Smooth muscle cell (in vitro differentiated cells): ENCODE data around the gene KPNA6. TPM values are rescaled to one million over a fixed set of nuclear protein-coding genes. Genes with fewer than 3 reads are reported as not detected.
A peak's percentile ranks its signal among the peaks of the same experiment; 100 is the strongest.
"Not testable (repeated sequence)": the region's sequence is repeated elsewhere in the genome, so short reads cannot be mapped to it uniquely, and the experiment has no call there.

Experiments used
- DNase-seq: peaks from one replicate; lab custom pipeline; 2025; ENCODE audit not compliant: unreplicated experiment; lab: John Stamatoyannopoulos, UW
- H2AFZ ChIP-seq: fragments of 200-600 bp; sonication (generic); 2 replicates; pipeline ENCODE4 v1.6.0; 2016; ENCODE audit warnings: antibody characterized with exemption, low read depth, mild to moderate bottlenecking
- H3F3A ChIP-seq: fragments of 200-600 bp; sonication (generic); 2 replicates; pipeline ENCODE4 v1.6.0; 2017; ENCODE audit warnings: antibody characterized with exemption, low read depth
- H3K27ac ChIP-seq: fragments of 200-600 bp; sonication (generic); 2 replicates; pipeline ENCODE4 v1.5.1; 2016; ENCODE audit warnings: low read depth, mild to moderate bottlenecking
- H3K27me3 ChIP-seq: fragments of 200-600 bp; sonication (generic); 2 replicates; pipeline ENCODE4 v1.6.1; 2016; ENCODE audit warnings: low read depth, mild to moderate bottlenecking
- H3K36me3 ChIP-seq: fragments of 200-600 bp; sonication (generic); 2 replicates; pipeline ENCODE4 v1.5.1; 2016; ENCODE audit warnings: low read depth
- H3K4me1 ChIP-seq: fragments of 200-600 bp; sonication (generic); 2 replicates; pipeline ENCODE4 v1.5.1; 2016; ENCODE audit warnings: low read depth
- H3K4me2 ChIP-seq: fragments of 200-600 bp; sonication (generic); 2 replicates; pipeline ENCODE4 v1.6.0; 2016; ENCODE audit warnings: mild to moderate bottlenecking
- H3K4me3 ChIP-seq: fragments of 200-600 bp; sonication (generic); 2 replicates; pipeline ENCODE4 v1.5.1; 2016; ENCODE audit warnings: mild to moderate bottlenecking
- H3K79me2 ChIP-seq: fragments of 200-600 bp; sonication (generic); 2 replicates; pipeline ENCODE4 v1.6.0; 2016; ENCODE audit warnings: low read depth, mild to moderate bottlenecking
- H3K9ac ChIP-seq: fragments of 200-600 bp; sonication (generic); 2 replicates; pipeline ENCODE4 v1.6.0; 2016; ENCODE audit warnings: low read depth
- H3K9me3 ChIP-seq: fragments of 200-600 bp; sonication (generic); replicated peaks from 2 replicates; pipeline ENCODE4 v1.5.1; 2016; ENCODE audit warnings: low read depth
- H4K20me1 ChIP-seq: fragments of 200-600 bp; sonication (generic); 2 replicates; pipeline ENCODE4 v1.6.0; 2016; ENCODE audit warnings: low read depth
- CTCF ChIP-seq: fragments of 200-600 bp; sonication (generic); IDR thresholded peaks from 2 replicates; pipeline ENCODE4 v1.5.1; 2017; ENCODE audit warnings: borderline replicate concordance, mild to moderate bottlenecking, antibody characterized with exemption; ENCODE audit not compliant: insufficient read depth, poor library complexity, severe bottlenecking
- WGBS: methylation state at CpG from one replicate; pipeline ENCODE4 v1.1.7; 2016; ENCODE audit warnings: low lambda C conversion rate; 5-methylcytosine and 5-hydroxymethylcytosine counted together
- polyA plus RNA-seq: library from polyadenylated mRNA; unstranded; fragments of >200 nt; fragmentation: Nextera tagmentation; extraction: Ambion mirVana; gene quantifications from 2 replicates; pipeline ENCODE4 v1.2.1, GENCODE V29; 2016
- total RNA-seq: library from RNA; depleted of rRNA; stranded (reverse); fragments of >200 nt; gene quantifications from 2 replicates; pipeline ENCODE4 v1.2.3, GENCODE V29; 2014

Gene KPNA6
- total and polyA plus RNA-seq, 2 experiments from 2014 or later = 29.1 to 35.8 TPM

- H3K79me2 ChIP-seq = peaks cover 88% of the 10 kb centered on the region
Observed at GRCh38 chr1:32137111-32137510, 29.3 kb downstream of the KPNA6 start.

GRCh38 chr1:32138965-32139364 lies 31.1 kb downstream of the KPNA6 start:
- H3K27ac ChIP-seq = peak overlapping the region; percentile 66
- DNase-seq = no peak

More at GRCh38 chr1:32137111-32137510, 29.3 kb downstream of the KPNA6 start:
- no peak for TF ChIP-seq CTCF
- no peak overlapping the region for H3K9ac ChIP-seq
- H3F3A ChIP-seq = no peaks in the 10 kb centered on the region
- DNase-seq = no peak
- H3K4me1 ChIP-seq = no peaks in the 10 kb centered on the region
- no peak overlapping the region for H3K4me2 ChIP-seq
- H3K36me3 ChIP-seq = no peaks in the 10 kb centered on the region
- H3K27me3 ChIP-seq = no peaks in the 10 kb centered on the region
- no peak overlapping the region for H3K4me3 ChIP-seq
- 90% methylated on average over 5 of the region's 5 CpGs for WGBS
- H3K9me3 ChIP-seq = no peaks in the 10 kb centered on the region
- no peak overlapping the region for H2AFZ ChIP-seq
- no peak overlapping the region for H3K27ac ChIP-seq
- H4K20me1 ChIP-seq = peaks cover 90% of the 10 kb centered on the region

GRCh38 chr1:32142446-32143301 lies 34.8 kb downstream of the KPNA6 start:
- 71% methylated on average over 6 of the region's 6 CpGs for WGBS
- no peaks in the 10 kb centered on the region for H3K27me3 ChIP-seq
- peaks cover 95% of the 10 kb centered on the region for H3K79me2 ChIP-seq
- DNase-seq = no peak
- no peaks in the 10 kb centered on the region for H3K4me1 ChIP-seq
- TF ChIP-seq CTCF = no peak
- H3F3A ChIP-seq = no peaks in the 10 kb centered on the region
- H3K4me3 ChIP-seq = no peak overlapping the region
- H4K20me1 ChIP-seq = peaks cover 88% of the 10 kb centered on the region
- peak overlapping the region; percentile 93 for H3K27ac ChIP-seq
- H3K9ac ChIP-seq = peak overlapping the region; percentile 73
- H3K36me3 ChIP-seq = no peaks in the 10 kb centered on the region
- no peaks in the 10 kb centered on the region for H3K9me3 ChIP-seq
- H3K4me2 ChIP-seq = peak overlapping the region; percentile 33
- no peak overlapping the region for H2AFZ ChIP-seq

More at GRCh38 chr1:32138965-32139364, 31.1 kb downstream of the KPNA6 start:
- Histone ChIP-seq H3K4me1 (no peaks in the 10 kb centered on the region), H4K20me1 (peaks cover 93% of the 10 kb centered on the region), H3K9me3 (no peaks in the 10 kb centered on the region), H3K9ac (peak overlapping the region; percentile 22), H3K36me3 (no peaks in the 10 kb centered on the region), H3K4me3 (no peak overlapping the region), H3K27me3 (no peaks in the 10 kb centered on the region), H3F3A (no peaks in the 10 kb centered on the region), H2AFZ (no peak overlapping the region), H3K79me2 (peaks cover 95% of the 10 kb centered on the region), H3K4me2 (peak overlapping the region; percentile 34)
- 39% methylated on average over 5 of the region's 5 CpGs for WGBS
- no peak for TF ChIP-seq CTCF

- H3K4me2 ChIP-seq, H3F3A ChIP-seq, H3K27me3 ChIP-seq, H3K4me3 ChIP-seq, H3K9me3 ChIP-seq, H3K36me3 ChIP-seq, H2AFZ ChIP-seq, DNase-seq, H3K4me1 ChIP-seq: not testable (repeated sequence)
- peaks cover 85% of the 10 kb centered on the region for H4K20me1 ChIP-seq
- peak overlapping the region; percentile 93 for H3K27ac ChIP-seq
- peak overlapping the region; percentile 58 for H3K9ac ChIP-seq
- WGBS = 93% methylated on average over 4 of the region's 4 CpGs
- H3K79me2 ChIP-seq = peaks cover 95% of the 10 kb centered on the region
Observed at GRCh38 chr1:32143302-32143695, 35.4 kb downstream of the KPNA6 start.
